ENCODE data around the gene ARHGEF28. TPM values are rescaled to one million over a fixed set of nuclear protein-coding genes. Genes with fewer than 3 reads are reported as not detected.

ARHGEF28 gene
- total and polyA plus RNA-seq, 2 of the 13 experiments (the other 11 are each of a cell fraction or from before 2014, with no cell fraction given), result 17.4 to 34.1 TPM

DNA sequence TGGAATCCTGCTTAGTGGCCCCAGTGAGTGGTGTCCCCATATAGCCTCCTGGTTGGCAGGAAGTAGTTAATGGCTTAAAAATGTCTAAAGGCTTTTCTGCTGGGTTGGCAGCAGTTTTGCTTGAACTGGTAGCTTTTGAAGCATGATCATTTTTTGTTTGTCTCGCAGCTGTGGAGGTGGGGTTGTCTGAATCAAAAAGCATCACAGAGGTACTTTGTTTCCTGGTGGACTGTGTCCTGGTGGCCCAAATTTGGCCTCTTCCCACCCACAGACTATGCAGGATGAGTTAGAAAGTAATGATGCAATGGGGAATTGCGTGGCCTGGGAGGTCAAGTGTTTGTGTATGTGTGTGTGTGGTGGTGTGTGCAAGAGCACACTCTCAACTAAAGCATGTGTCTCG lies 322.7 kb downstream of the ARHGEF28 start:
- WGBS (ENCODE audit: low lambda C conversion rate), result 6% methylated on average over 3 of the region's 3 CpGs
- intact Hi-C loops (cut with micrococcal nuclease; ENCODE audit: unreplicated experiment) (no loop called here), in situ Hi-C loops (cut with HindIII; ENCODE audit: extremely low pct_ligation_motif_present, low pct_unique_long_range_greater_than_20kb) (no loop called here)
- POLR2A ChIA-PET, result no interaction called here
- no peak for DNase-seq (ENCODE audit: low spot score)
- Histone ChIP-seq H3K9me3 (ENCODE audit: low read length) (peaks cover 4% of the 10 kb centered on the region; the same call in 1 of the 2 replicates), H3K4me3 (replicated peaks in 1 of 3; ENCODE audit: insufficient read depth in 1 of 3, low read depth in 2 of 3, low read length in 3 of 3) (no peak overlapping the region), H2AFZ (ENCODE audit: low read length) (no peak overlapping the region), H3K27ac (ENCODE audit: extremely low read length, insufficient read depth, low read length) (no peak overlapping the region), H3K27me3 (ENCODE audit: control insufficient read depth in 1 of 2, insufficient read depth in 2 of 2, low read length in 2 of 2) (no peaks in the 10 kb centered on the region), H3K9ac (ENCODE audit: insufficient read depth, low read depth, low read length) (no peak overlapping the region), H3K4me2 (ENCODE audit: low read depth, low read length) (no peak overlapping the region), H4K20me1 (ENCODE audit: insufficient read depth, low read length) (no peaks in the 10 kb centered on the region), H3K4me1 (ENCODE audit: insufficient read depth, low read length) (peaks cover 36% of the 10 kb centered on the region), H3K79me2 (ENCODE audit: insufficient read depth, low read length) (no peaks in the 10 kb centered on the region), H3K36me3 (replicated peaks in 1 of 2; ENCODE audit: control insufficient read depth in 1 of 2, insufficient read depth in 2 of 2, low read length in 2 of 2) (no peaks in the 10 kb centered on the region)
- CTCF ChIA-PET (ENCODE audit: low intra/inter-chr PET ratio, low total read pairs), result no interaction called here
- no peak for TF ChIP-seq ZNF605 (CRISPR knock-in tag; IDR thresholded peaks at IDR 0.05)
- no peak for TF ChIP-seq CCAR2 (optimal IDR thresholded peaks at IDR 0.05; ENCODE audit: low read depth, low read length)
- no peak for TF ChIP-seq ZNF768 (CRISPR knock-in tag; IDR thresholded peaks at IDR 0.05)
- TF ChIP-seq CEBPB (IDR thresholded peaks at IDR 0.05; ENCODE audit: borderline replicate concordance, low read depth, low read length), result peak; percentile 69; the same call in 1 of the 2 replicates
- no peak for TF ChIP-seq SRF (IDR thresholded peaks at IDR 0.05; ENCODE audit: low read depth, low read length)
- TF ChIP-seq ATF7 (IDR thresholded peaks at IDR 0.05), result peak; percentile 50; the same call in 1 of the 2 replicates
- no peak for TF ChIP-seq ATF7 (CRISPR knock-in tag; IDR thresholded peaks at IDR 0.05)
- TF ChIP-seq ZNF576 (CRISPR knock-in tag; IDR thresholded peaks at IDR 0.05), result no peak
- TF ChIP-seq ATF4 (CRISPR knock-in tag; IDR thresholded peaks at IDR 0.05), result 0 out of 4 replicates have a peak, but pooled peaks of 1 of the 2 experiments have one; percentile 30
- TF ChIP-seq SPEN (CRISPR knock-in tag; IDR thresholded peaks at IDR 0.05; ENCODE audit: low read depth), result no peak
- peak; percentile 42; the same call in 1 of the 2 replicates for TF ChIP-seq CEBPG (CRISPR knock-in tag; IDR thresholded peaks at IDR 0.05)
- TF ChIP-seq, protein P1, sequence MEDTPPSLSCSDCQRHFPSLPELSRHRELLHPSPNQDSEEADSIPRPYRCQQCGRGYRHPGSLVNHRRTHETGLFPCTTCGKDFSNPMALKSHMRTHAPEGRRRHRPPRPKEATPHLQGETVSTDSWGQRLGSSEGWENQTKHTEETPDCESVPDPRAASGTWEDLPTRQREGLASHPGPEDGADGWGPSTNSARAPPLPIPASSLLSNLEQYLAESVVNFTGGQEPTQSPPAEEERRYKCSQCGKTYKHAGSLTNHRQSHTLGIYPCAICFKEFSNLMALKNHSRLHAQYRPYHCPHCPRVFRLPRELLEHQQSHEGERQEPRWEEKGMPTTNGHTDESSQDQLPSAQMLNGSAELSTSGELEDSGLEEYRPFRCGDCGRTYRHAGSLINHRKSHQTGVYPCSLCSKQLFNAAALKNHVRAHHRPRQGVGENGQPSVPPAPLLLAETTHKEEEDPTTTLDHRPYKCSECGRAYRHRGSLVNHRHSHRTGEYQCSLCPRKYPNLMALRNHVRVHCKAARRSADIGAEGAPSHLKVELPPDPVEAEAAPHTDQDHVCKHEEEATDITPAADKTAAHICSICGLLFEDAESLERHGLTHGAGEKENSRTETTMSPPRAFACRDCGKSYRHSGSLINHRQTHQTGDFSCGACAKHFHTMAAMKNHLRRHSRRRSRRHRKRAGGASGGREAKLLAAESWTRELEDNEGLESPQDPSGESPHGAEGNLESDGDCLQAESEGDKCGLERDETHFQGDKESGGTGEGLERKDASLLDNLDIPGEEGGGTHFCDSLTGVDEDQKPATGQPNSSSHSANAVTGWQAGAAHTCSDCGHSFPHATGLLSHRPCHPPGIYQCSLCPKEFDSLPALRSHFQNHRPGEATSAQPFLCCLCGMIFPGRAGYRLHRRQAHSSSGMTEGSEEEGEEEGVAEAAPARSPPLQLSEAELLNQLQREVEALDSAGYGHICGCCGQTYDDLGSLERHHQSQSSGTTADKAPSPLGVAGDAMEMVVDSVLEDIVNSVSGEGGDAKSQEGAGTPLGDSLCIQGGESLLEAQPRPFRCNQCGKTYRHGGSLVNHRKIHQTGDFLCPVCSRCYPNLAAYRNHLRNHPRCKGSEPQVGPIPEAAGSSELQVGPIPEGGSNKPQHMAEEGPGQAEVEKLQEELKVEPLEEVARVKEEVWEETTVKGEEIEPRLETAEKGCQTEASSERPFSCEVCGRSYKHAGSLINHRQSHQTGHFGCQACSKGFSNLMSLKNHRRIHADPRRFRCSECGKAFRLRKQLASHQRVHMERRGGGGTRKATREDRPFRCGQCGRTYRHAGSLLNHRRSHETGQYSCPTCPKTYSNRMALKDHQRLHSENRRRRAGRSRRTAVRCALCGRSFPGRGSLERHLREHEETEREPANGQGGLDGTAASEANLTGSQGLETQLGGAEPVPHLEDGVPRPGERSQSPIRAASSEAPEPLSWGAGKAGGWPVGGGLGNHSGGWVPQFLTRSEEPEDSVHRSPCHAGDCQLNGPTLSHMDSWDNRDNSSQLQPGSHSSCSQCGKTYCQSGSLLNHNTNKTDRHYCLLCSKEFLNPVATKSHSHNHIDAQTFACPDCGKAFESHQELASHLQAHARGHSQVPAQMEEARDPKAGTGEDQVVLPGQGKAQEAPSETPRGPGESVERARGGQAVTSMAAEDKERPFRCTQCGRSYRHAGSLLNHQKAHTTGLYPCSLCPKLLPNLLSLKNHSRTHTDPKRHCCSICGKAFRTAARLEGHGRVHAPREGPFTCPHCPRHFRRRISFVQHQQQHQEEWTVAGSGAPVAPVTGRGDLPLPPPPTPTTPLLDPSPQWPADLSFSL (CRISPR knock-in tag; IDR thresholded peaks at IDR 0.05), result peak; percentile 32; the same call in 1 of the 2 replicates
- 0 out of 2 replicates have a peak, but pooled peaks have one; percentile 11 for TF ChIP-seq ZNF652 (CRISPR knock-in tag; IDR thresholded peaks at IDR 0.05; ENCODE audit: borderline replicate concordance, low read depth)
- no peak for TF ChIP-seq RBM39 (IDR thresholded peaks at IDR 0.05; ENCODE audit: low read depth, low read length, poor library complexity, severe bottlenecking)
- TF ChIP-seq ETV5 (CRISPR knock-in tag; IDR thresholded peaks at IDR 0.05; ENCODE audit: borderline replicate concordance), result no peak
- no TSS peak for BruUV-seq (replicated peaks)
- ATAC-seq, result no peak
- FAIRE-seq, result no peak
